WTC11 (cell line): Measurements from ENCODE around the gene LRRIQ4. TPM values are rescaled to one million over a fixed set of nuclear protein-coding genes. Genes with fewer than 3 reads are reported as not detected.
A peak's percentile ranks its signal among the peaks of the same experiment; 100 is the strongest.

Experiments used
- ATAC-seq: fragments of 200-7000 bp; cut with Tn5 transposase; 2 replicates; pipeline ENCODE4 v1.10.0; 2021; ENCODE audit warnings: mild to moderate bottlenecking, moderate library complexity
- CTCF ChIA-PET: fragments of 300-600 bp; sonication (Branson Sonifier 250); formaldehyde crosslinking; loops from one replicate; lab custom pipeline; 2021; ENCODE audit warnings: antibody characterized with exemption; lab: Charles Lee
- POLR2A ChIA-PET: fragments of 350-600 bp; sonication (Branson Sonifier 250); formaldehyde crosslinking; loops from one replicate; lab custom pipeline; 2021; ENCODE audit warnings: antibody characterized with exemption; lab: Charles Lee
- DNase-seq: peaks from one replicate; pipeline ENCODE4 v3.0.0; 2021; ENCODE audit warnings: low spot score
- H3K27ac Mint-ChIP-seq: 2 replicates; pipeline ENCODE4 v1.8.0; 2021; ENCODE audit warnings: mixed read lengths
- H3K27me3 Mint-ChIP-seq: 2 replicates; pipeline ENCODE4 v1.8.0; 2021; ENCODE audit warnings: low read depth, mild to moderate bottlenecking, moderate library complexity, mixed read lengths
- H3K36me3 Mint-ChIP-seq: 2 replicates; pipeline ENCODE4 v1.8.0; 2021; ENCODE audit warnings: mixed read lengths
- H3K4me1 Mint-ChIP-seq: 2 replicates; pipeline ENCODE4 v1.8.0; 2022; ENCODE audit warnings: mixed read lengths
- H3K4me3 Mint-ChIP-seq: 2 replicates; pipeline ENCODE4 v1.8.0; 2021; ENCODE audit warnings: mild to moderate bottlenecking, moderate library complexity, mixed read lengths
- H3K9me3 Mint-ChIP-seq: 2 replicates; pipeline ENCODE4 v1.8.0; 2021; ENCODE audit warnings: mixed read lengths
- ELF4 ChIP-seq: sonication (generic); formaldehyde crosslinking; IDR thresholded peaks from 2 replicates; pipeline ENCODE4 v1.8.1; 2022; ENCODE audit warnings: low read depth, mild to moderate bottlenecking, moderate library complexity, missing genetic modification reagents
- ERG ChIP-seq: fragments of 250-450 bp; sonication (Bioruptor Pico); IDR thresholded peaks from 2 replicates; pipeline ENCODE4 v1.8.0; 2021; ENCODE audit warnings: mild to moderate bottlenecking
- ESRRA ChIP-seq: sonication (generic); formaldehyde crosslinking; IDR thresholded peaks from 2 replicates; pipeline ENCODE4 v1.8.1; 2022; ENCODE audit warnings: mild to moderate bottlenecking, missing genetic modification reagents, borderline replicate concordance
- FOXP4 ChIP-seq: sonication (generic); formaldehyde crosslinking; IDR thresholded peaks from 2 replicates; pipeline ENCODE4 v1.8.0; 2022; ENCODE audit warnings: mild to moderate bottlenecking, missing genetic modification reagents
- GABPB1 ChIP-seq: sonication (generic); formaldehyde crosslinking; IDR thresholded peaks from 2 replicates; pipeline ENCODE4 v1.8.1; 2023; ENCODE audit warnings: mild to moderate bottlenecking, missing genetic modification reagents
- MAX ChIP-seq: sonication (generic); formaldehyde crosslinking; IDR thresholded peaks from 2 replicates; pipeline ENCODE4 v1.8.0; 2022; ENCODE audit warnings: mild to moderate bottlenecking, missing genetic modification reagents
- MXD4 ChIP-seq: fragments of 250-450 bp; sonication (Bioruptor Pico); IDR thresholded peaks from 2 replicates; pipeline ENCODE4 v1.8.0; 2021; ENCODE audit warnings: mild to moderate bottlenecking, moderate library complexity, borderline replicate concordance
- NFATC4 ChIP-seq: fragments of 250-450 bp; sonication (Bioruptor Pico); IDR thresholded peaks from 2 replicates; pipeline ENCODE4 v1.9.0; 2021; ENCODE audit warnings: mild to moderate bottlenecking
- NFYB ChIP-seq: sonication (generic); formaldehyde crosslinking; conservative IDR thresholded peaks from 2 replicates; pipeline ENCODE4 v1.8.0; 2022; ENCODE audit warnings: low read depth, missing genetic modification reagents
- OVOL2 ChIP-seq: fragments of 250-450 bp; sonication (Bioruptor Pico); IDR thresholded peaks from 2 replicates; pipeline ENCODE4 v1.9.0; 2021; ENCODE audit warnings: mild to moderate bottlenecking, borderline replicate concordance
- PRRX2 ChIP-seq: fragments of 250-450 bp; sonication (Bioruptor Pico); IDR thresholded peaks from 2 replicates; pipeline ENCODE4 v1.8.0; 2021; ENCODE audit warnings: mild to moderate bottlenecking
- SOX15 ChIP-seq: fragments of 250-450 bp; sonication (Bioruptor Pico); IDR thresholded peaks from 2 replicates; pipeline ENCODE4 v1.9.0; 2021; ENCODE audit warnings: mild to moderate bottlenecking
- TEAD4 ChIP-seq: sonication (generic); formaldehyde crosslinking; IDR thresholded peaks from 2 replicates; pipeline ENCODE4 v1.8.0; 2022; ENCODE audit warnings: mild to moderate bottlenecking, missing genetic modification reagents
- ZBTB21 ChIP-seq: sonication (generic); formaldehyde crosslinking; IDR thresholded peaks from 2 replicates; pipeline ENCODE4 v1.8.1; 2023; ENCODE audit warnings: mild to moderate bottlenecking, missing genetic modification reagents, borderline replicate concordance
- ZNF232 ChIP-seq: sonication (generic); formaldehyde crosslinking; IDR thresholded peaks from 2 replicates; pipeline ENCODE4 v1.8.0; 2022; ENCODE audit warnings: mild to moderate bottlenecking, missing genetic modification reagents
- ZNF416 ChIP-seq: fragments of 250-450 bp; sonication (Bioruptor Pico); IDR thresholded peaks from 2 replicates; pipeline ENCODE4 v1.9.0; 2021; ENCODE audit warnings: mild to moderate bottlenecking, inconsistent platforms
- ZNF423 ChIP-seq: fragments of 250-450 bp; sonication (Bioruptor Pico); IDR thresholded peaks from 2 replicates; pipeline ENCODE4 v2.1.2; 2022; ENCODE audit warnings: mild to moderate bottlenecking, moderate library complexity
- total RNA-seq: library from RNA; stranded (reverse); gene quantifications from 3 replicates; pipeline ENCODE4 v1.2.3, GENCODE V29; 2021
- TF ChIP-seq, protein P1 (sequence below): sonication (generic); formaldehyde crosslinking; IDR thresholded peaks from 2 replicates; pipeline ENCODE4 v1.8.1; 2022; ENCODE audit warnings: low read depth, mild to moderate bottlenecking, moderate library complexity, missing genetic modification reagents, borderline replicate concordance
- TF ChIP-seq, protein P2 (sequence below): sonication (generic); formaldehyde crosslinking; IDR thresholded peaks from 2 replicates; pipeline ENCODE4 v1.8.1; 2023; ENCODE audit warnings: mild to moderate bottlenecking, missing genetic modification reagents
- TF ChIP-seq, protein P3 (sequence below): fragments of 250-450 bp; sonication (Bioruptor Pico); conservative IDR thresholded peaks from 2 replicates; pipeline ENCODE4 v1.9.0; 2021; ENCODE audit warnings: mild to moderate bottlenecking
- TF ChIP-seq, protein P4 (sequence below): sonication (generic); formaldehyde crosslinking; IDR thresholded peaks from 2 replicates; pipeline ENCODE4 v1.8.0; 2022; ENCODE audit warnings: missing genetic modification reagents

LRRIQ4 gene
- total RNA-seq, 1 experiment from 2014 or later: 0.09 TPM

DNA sequence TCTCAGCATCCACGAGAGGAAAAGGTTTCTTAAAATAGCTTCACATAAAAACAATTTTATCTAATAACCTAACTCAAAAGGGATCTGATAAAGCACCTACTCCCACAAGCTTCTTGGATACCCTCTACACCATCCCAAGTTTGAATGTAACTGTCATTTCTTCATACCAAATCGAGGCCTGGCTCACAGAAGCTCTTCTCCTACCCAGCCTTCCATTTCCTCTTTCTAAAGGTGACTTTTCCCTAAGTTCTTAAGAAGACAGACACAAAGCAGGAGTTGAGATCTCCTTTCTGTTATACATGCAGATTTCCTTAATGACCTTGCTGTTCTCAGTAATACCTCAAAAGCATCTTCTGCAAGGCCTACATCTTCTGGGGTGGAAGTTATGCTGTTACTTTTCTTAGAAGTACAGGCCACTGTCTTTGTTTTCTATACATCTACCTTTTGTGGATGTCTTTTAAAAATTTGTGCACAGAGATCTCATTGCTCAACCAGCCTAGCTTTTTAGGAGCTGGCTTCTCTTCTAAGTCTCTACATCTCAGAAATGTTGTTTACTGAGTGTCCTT lies 3.4 kb upstream of the LRRIQ4 start (continued):
- TF ChIP-seq, protein P1, sequence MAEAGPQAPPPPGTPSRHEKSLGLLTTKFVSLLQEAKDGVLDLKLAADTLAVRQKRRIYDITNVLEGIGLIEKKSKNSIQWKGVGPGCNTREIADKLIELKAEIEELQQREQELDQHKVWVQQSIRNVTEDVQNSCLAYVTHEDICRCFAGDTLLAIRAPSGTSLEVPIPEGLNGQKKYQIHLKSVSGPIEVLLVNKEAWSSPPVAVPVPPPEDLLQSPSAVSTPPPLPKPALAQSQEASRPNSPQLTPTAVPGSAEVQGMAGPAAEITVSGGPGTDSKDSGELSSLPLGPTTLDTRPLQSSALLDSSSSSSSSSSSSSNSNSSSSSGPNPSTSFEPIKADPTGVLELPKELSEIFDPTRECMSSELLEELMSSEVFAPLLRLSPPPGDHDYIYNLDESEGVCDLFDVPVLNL (CRISPR knock-in tag): no peak
- TF ChIP-seq GABPB1 (CRISPR knock-in tag): no peak
- TF ChIP-seq PRRX2 (CRISPR knock-in tag): no peak
- no peak for TF ChIP-seq MXD4 (CRISPR knock-in tag)
- TF ChIP-seq ZNF416: no peak

DNA sequence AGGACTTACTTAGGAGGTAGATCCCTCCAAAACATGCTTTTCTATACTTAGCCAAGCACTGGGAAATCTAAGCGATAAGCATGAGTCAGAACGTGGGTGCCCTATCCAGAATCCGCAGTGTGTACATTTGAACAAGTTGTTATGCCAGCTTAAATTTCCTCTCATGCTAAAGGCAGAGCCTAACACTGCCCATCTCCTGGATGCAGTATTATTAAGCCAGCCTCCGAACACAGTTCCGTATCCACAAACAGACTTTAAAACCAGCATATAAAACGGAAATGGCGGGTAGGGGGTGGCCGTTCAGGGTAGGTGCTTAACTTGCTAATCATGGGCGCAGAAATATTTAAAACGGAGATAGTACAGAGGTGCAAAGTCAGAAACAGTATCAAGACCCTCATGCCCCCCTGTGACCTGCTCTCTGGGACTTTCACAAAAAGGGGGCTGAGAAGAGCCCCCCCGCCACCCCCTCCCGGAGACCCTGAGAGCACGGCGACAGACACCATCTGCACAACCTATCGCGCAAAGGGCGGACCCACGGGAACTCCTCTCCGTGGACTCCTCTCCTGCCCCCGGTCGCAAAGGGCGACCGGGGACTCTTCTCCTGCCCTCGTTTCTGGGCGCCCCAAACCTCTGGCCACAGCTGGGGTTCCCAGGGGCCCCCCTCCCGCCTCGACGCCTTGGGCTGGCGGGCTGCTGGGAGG lies 889 bp upstream of the LRRIQ4 start:
- DNase-seq: no peak
- CTCF ChIA-PET: interaction anchor here (1.3 kb wide), 1 partner anchor 40 kb away, joined by 3 read pairs; no protein-coding TSS in a partner anchor
- Mint-ChIP-seq H3K4me1 (peaks cover 34% of the 10 kb centered on the region), H3K36me3 (peaks cover 11% of the 10 kb centered on the region)
- TF ChIP-seq NFATC4 (no peak), OVOL2 (CRISPR knock-in tag) (no peak), FOXP4 (CRISPR knock-in tag) (no peak), ESRRA (CRISPR knock-in tag) (no peak), MAX (CRISPR knock-in tag) (no peak), TEAD4 (no peak), ZBTB21 (CRISPR knock-in tag) (no peak), ZNF423 (CRISPR knock-in tag) (no peak; the same call in 1 of the 2 replicates), ZNF232 (CRISPR knock-in tag) (no peak)
- TF ChIP-seq, protein P2, sequence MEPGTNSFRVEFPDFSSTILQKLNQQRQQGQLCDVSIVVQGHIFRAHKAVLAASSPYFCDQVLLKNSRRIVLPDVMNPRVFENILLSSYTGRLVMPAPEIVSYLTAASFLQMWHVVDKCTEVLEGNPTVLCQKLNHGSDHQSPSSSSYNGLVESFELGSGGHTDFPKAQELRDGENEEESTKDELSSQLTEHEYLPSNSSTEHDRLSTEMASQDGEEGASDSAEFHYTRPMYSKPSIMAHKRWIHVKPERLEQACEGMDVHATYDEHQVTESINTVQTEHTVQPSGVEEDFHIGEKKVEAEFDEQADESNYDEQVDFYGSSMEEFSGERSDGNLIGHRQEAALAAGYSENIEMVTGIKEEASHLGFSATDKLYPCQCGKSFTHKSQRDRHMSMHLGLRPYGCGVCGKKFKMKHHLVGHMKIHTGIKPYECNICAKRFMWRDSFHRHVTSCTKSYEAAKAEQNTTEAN (CRISPR knock-in tag): no peak
- TF ChIP-seq, all 79 proteins: peak for 0
- H3K27ac Mint-ChIP-seq: no peak overlapping the region
- H3K27me3 Mint-ChIP-seq: peaks cover 45% of the 10 kb centered on the region
- H3K4me3 Mint-ChIP-seq: peak overlapping the region; percentile 75
- 0 out of 2 replicates have a peak, but pooled peaks have one; percentile 2 for ATAC-seq
- POLR2A ChIA-PET: interaction anchor here (0.6 to 1.3 kb wide), 2 partner anchors 40 to 211 kb away, joined by 3 read pairs; no protein-coding TSS in a partner anchor
- H3K9me3 Mint-ChIP-seq: peaks cover 16% of the 10 kb centered on the region

DNA sequence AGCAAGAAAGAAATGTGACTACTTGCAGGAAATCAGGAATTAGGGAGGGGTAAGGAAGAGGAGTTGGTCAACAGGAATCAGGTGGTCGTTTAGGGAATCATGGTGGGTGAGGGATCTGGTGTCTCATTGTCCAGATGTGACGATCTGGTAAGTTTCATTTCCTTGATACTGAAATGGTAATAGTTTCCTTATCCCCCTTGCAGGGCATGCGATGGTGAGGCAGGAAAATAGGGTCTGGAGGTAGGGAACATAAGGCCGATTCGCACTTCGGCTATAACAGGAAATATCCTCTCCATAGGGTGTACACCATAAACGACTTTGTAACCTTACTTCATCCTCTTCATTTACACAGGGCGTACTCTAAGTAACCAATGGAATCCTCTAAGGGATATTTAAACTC lies 608 bp downstream of the LRRIQ4 start:
- CTCF ChIA-PET: interaction anchor here (0.9 to 1.3 kb wide), 5 partner anchors 29 to 251 kb away, joined by 3 read pairs; no protein-coding TSS in a partner anchor
- Mint-ChIP-seq H3K9me3 (peaks cover 16% of the 10 kb centered on the region), H3K4me1 (peaks cover 34% of the 10 kb centered on the region), H3K27me3 (peaks cover 48% of the 10 kb centered on the region), H3K4me3 (peak overlapping the region; percentile 75), H3K36me3 (peaks cover 11% of the 10 kb centered on the region), H3K27ac (peak overlapping the region; percentile 6; the same call in 1 of the 2 replicates)
- ATAC-seq: no peak
- POLR2A ChIA-PET: interaction anchor here (1.3 kb wide), 1 partner anchor 42 kb away, joined by 3 read pairs; no protein-coding TSS in a partner anchor
- no peak for DNase-seq
- TF ChIP-seq NFYB (no peak), SOX15 (CRISPR knock-in tag) (no peak), ELF4 (CRISPR knock-in tag) (no peak), TEAD4 (no peak), ERG (no peak)
- TF ChIP-seq, protein P3, sequence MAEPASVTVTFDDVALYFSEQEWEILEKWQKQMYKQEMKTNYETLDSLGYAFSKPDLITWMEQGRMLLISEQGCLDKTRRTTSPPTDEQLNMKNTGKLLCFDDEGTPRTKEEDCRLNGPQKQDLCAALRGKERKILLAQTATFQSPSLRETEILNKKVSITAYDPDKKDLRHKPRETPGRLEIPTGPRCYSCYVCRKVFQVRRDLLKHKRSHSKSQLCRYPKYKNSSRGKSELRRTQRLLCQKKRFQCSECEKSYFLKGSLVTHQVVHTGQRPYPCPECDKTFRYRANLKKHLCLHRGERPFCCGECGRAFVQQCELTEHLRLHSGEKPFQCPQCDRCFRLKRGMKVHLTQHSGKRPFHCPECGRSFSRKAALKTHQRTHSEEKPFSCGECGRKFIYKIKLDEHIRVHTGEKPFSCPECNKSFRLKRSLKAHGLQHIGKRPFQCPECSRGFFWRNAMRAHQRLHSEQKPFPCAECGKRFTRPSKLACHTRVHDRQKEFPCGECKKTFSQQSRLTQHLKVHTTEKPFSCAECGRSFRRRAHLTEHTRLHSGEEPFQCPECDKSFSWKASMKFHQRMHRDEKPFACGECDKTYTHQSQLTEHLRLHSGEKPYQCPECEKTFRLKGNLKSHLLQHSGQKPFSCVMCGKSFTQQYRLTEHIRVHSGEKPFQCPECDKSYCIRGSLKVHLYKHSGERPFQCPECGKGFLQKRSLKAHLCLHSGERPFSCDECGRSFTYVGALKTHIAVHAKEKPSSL: no peak
- TF ChIP-seq, protein P4, sequence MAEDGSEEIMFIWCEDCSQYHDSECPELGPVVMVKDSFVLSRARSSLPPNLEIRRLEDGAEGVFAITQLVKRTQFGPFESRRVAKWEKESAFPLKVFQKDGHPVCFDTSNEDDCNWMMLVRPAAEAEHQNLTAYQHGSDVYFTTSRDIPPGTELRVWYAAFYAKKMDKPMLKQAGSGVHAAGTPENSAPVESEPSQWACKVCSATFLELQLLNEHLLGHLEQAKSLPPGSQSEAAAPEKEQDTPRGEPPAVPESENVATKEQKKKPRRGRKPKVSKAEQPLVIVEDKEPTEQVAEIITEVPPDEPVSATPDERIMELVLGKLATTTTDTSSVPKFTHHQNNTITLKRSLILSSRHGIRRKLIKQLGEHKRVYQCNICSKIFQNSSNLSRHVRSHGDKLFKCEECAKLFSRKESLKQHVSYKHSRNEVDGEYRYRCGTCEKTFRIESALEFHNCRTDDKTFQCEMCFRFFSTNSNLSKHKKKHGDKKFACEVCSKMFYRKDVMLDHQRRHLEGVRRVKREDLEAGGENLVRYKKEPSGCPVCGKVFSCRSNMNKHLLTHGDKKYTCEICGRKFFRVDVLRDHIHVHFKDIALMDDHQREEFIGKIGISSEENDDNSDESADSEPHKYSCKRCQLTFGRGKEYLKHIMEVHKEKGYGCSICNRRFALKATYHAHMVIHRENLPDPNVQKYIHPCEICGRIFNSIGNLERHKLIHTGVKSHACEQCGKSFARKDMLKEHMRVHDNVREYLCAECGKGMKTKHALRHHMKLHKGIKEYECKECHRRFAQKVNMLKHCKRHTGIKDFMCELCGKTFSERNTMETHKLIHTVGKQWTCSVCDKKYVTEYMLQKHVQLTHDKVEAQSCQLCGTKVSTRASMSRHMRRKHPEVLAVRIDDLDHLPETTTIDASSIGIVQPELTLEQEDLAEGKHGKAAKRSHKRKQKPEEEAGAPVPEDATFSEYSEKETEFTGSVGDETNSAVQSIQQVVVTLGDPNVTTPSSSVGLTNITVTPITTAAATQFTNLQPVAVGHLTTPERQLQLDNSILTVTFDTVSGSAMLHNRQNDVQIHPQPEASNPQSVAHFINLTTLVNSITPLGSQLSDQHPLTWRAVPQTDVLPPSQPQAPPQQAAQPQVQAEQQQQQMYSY (CRISPR knock-in tag): no peak
